Adrenal gland (tissue), 12 donors: Measurements from ENCODE around the gene SERPINB8. TPM values are rescaled to one million over a fixed set of nuclear protein-coding genes. Genes with fewer than 3 reads are reported as not detected.
A peak's percentile ranks its signal among the peaks of the same experiment; 100 is the strongest.

ENCODE experiments used
- DNase-seq, 7 donors: peaks; one replicate each; pipeline ENCODE4 v3.0.0-alpha.2; 2019 to 2020
- H3K27ac ChIP-seq, 5 donors: fragments of 200-600 bp; sonication (generic) in 4 of 5; 1 replicate in 3 of 5; 2 replicates in 2 of 5; pipeline versions ENCODE4 v1.5.1 to v1.8.0; 2016 to 2020; ENCODE audit warnings: mild to moderate bottlenecking in 1 of 5
- H3K27me3 ChIP-seq: fragments of 200-600 bp; 2 replicates; pipeline ENCODE4 v1.8.0; 2021
- H3K36me3 ChIP-seq, 2 donors: fragments of 200-600 bp; replicated peaks in 1 of 2; 1 replicate in 1 of 2; 2 replicates in 1 of 2; pipeline versions ENCODE4 v1.5.1 to v1.8.0; 2018 to 2022
- H3K4me1 ChIP-seq, 2 donors: fragments of 200-600 bp; replicated peaks in 1 of 2; 1 replicate in 1 of 2; 2 replicates in 1 of 2; pipeline versions ENCODE4 v1.5.1 to v1.8.0; 2018 to 2021
- H3K4me3 ChIP-seq, 4 donors: fragments of 200-600 bp; sonication (generic) in 3 of 4; one replicate each; pipeline ENCODE4 v1.5.1; 2016 to 2018
- H3K9me3 ChIP-seq, 3 donors: fragments of 200-600 bp; sonication (generic) in 1 of 3; replicated peaks in 1 of 3; 1 replicate in 2 of 3; 2 replicates in 1 of 3; pipeline versions ENCODE4 v1.5.1 to v1.8.0; 2016 to 2021
- CTCF ChIP-seq, 6 experiments: fragments of 450-650 bp in 4 of 6; fragments of 200-600 bp in 2 of 6; sonication (generic) in 1 of 6; IDR thresholded peaks; 1 replicate in 5 of 6; 2 replicates in 1 of 6; pipeline versions ENCODE4 v1.5.1 to v1.8.0; 2016 to 2021; ENCODE audit warnings: antibody characterized with exemption in 6 of 6, mild to moderate bottlenecking in 2 of 6, moderate library complexity in 1 of 6
- POLR2A ChIP-seq, 2 donors: fragments of 450-650 bp; IDR thresholded peaks; one replicate each; pipeline ENCODE4 v1.6.1; 2017; ENCODE audit warnings: antibody characterized with exemption in 2 of 2, mild to moderate bottlenecking in 2 of 2, moderate library complexity in 1 of 2
- WGBS, 4 donors: extraction: QIAGEN DNeasy Blood & Tissue Kit in 2 of 4; methylation state at CpG; one replicate each; pipeline versions ENCODE4 v1.1.5 to v1.1.7; 2013 to 2017; 5-methylcytosine and 5-hydroxymethylcytosine counted together
- intact Hi-C, 2 donors: fragments of 100-400 bp; cut with DNase I; formaldehyde crosslinking; loops; one replicate each; pipeline versions ENCODE4 v1.14.1 to v1.15.0; 2022 to 2023
- polyA plus RNA-seq, 3 donors: library from polyadenylated mRNA; stranded (reverse); fragments of 200-250 nt in 2 of 3; fragments of 350-450 nt in 1 of 3; fragmentation: Illumina TruSeq in 1 of 3; extraction: RNeasy Lipid Tissue Mini Kit (QIAGEN cat#74804) in 1 of 3; gene quantifications; one replicate each; pipeline ENCODE4 v1.2.3, GENCODE V29; 2013 to 2014
- total RNA-seq, 9 donors: library from RNA; depleted of rRNA in 4 of 9; stranded (reverse); fragments of >200 nt in 4 of 9; fragments of 120-200 nt in 1 of 9; fragmentation: NEBNext Ultra II Directional in 1 of 9; extraction: Animal tissue kit (Norgen Biotek cat#: 25700) in 1 of 9; gene quantifications; one replicate each; pipeline versions ENCODE4 v1.1.0 to v1.2.4, GENCODE V29; 2013 to 2023
- donor health status: healthy with polysubstance abuse.
- donor health status: Bipolar disorder and iron deficiency.
- donor health status: DM: yes; HTN: yes; CAD: no.
- donor health status: DM: no; HTN: no; CAD: no.
- donor health status: DM: no; HTN: no; CAD: no.
- donor health status: DM: yes; HTN: yes; CAD: no.

The SERPINB8 gene
- total and polyA plus RNA-seq, 12 donors = 3.7 to 31.6 (median 10.7) TPM

DNA sequence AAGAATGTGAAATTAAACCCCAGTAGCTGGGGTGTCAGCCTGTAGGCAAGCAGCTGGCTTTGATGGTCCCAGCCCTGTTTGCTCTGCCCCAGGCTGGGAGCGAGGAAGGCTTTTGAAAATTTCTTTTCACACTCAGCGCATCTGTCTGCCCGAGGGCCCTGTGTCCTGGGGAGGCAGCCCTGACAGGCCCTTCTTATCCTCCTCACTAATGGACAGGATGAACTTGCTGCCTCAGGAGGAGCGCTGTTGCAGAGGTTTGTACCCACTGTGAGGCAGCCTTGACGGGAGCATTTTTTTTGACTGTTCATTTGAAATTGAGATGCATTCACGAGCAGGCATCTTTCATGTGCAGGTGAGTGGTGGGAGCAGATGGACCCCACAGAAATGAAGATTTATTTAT is 62.4 kb downstream of the SERPINB8 start:
- WGBS, 4 donors = 69 to 80% (median 77%) methylated on average over 5 to 6 of the region's 6 CpGs
- H3K9me3 ChIP-seq = no peaks in the 10 kb centered on the region
- H3K27ac ChIP-seq = no peak overlapping the region

DNA sequence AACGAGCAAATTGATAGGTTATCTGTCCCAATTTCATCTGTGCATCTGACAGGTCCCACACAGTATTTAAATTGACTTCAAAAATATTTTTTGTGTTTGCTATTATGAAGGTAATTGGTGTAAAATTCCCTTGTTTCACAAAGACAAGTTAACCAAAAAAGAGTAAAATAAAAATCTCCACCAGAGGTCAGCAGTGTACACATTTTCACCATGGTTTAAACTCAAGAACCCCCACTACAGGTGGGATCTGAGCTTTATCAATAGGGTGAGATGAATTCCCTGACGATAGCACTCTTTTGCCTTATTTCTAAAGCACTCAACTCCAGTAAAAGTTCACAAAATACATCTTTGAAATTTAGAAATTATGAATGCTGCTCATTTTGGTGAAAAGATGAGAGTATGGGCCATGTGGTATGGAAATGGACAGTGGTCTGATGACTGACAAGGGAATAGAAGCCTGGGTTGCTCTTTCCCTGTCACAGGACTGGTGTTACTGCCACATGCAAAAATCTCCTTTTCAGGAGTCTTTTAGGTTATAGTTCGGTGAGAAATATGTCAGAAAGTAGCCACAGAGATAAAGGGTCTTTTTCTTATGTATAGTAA is 68.0 kb downstream of the SERPINB8 start:
- TF ChIP-seq POLR2A (IDR thresholded peaks at IDR 0.05) (no peak), CTCF (IDR thresholded peaks at IDR 0.05) (peak in 5 of 6 experiments; percentile 30 to 61 (median 52))
- WGBS, 4 donors = 14 to 23% (median 20%) methylated on average over 3 of the region's 3 CpGs
- Histone ChIP-seq H3K27me3 (no peaks in the 10 kb centered on the region), H3K4me3 (no peak overlapping the region), H3K4me1 (no peaks in the 10 kb centered on the region), H3K9me3 (no peaks in the 10 kb centered on the region), H3K36me3 (no peaks in the 10 kb centered on the region), H3K27ac (no peak overlapping the region)
- DNase-seq = no peak
- intact Hi-C loops = loop anchor here in 1 of 2 donors (10.0 kb wide), 1 partner anchor 367 kb away; no protein-coding TSS in a partner anchor

More for the DNA sequence above, 62.4 kb downstream of the SERPINB8 start:
- TF ChIP-seq POLR2A (IDR thresholded peaks at IDR 0.05) = no peak
- TF ChIP-seq CTCF (IDR thresholded peaks at IDR 0.05) = no peak
- Histone ChIP-seq H3K36me3 (no peaks in the 10 kb centered on the region), H3K4me3 (no peak overlapping the region), H3K27me3 (no peaks in the 10 kb centered on the region), H3K4me1 (no peaks in the 10 kb centered on the region)
- intact Hi-C loops = loop anchor here in 1 of 2 donors (10.0 kb wide), 1 partner anchor 372 kb away; no protein-coding TSS in a partner anchor
- DNase-seq = no peak

Other genes with a start within 250 kb of the SERPINB8 start
- under 1 TPM in 1 of 9 donors, not detected in 8; 0.11 TPM for gene SERPINB7, start 194.7 kb upstream of the SERPINB8 start, total RNA-seq
- not detected for gene SERPINB7, start 194.7 kb upstream of the SERPINB8 start, polyA plus RNA-seq
- gene SERPINB2, start 82.4 kb upstream of the SERPINB8 start, total RNA-seq = under 1 TPM in 3 of 9 donors, not detected in 6; 0.17 to 0.37 (median 0.28) TPM
- 1 to 10 TPM in 1 of 3 donors, not detected in 2; 1.3 TPM for gene SERPINB2, start 82.4 kb upstream of the SERPINB8 start, polyA plus RNA-seq
- under 1 TPM in 1 of 9 donors, not detected in 8; 0.06 TPM for gene SERPINB10, start 62.1 kb upstream of the SERPINB8 start, total RNA-seq
- gene SERPINB10, start 62.1 kb upstream of the SERPINB8 start, polyA plus RNA-seq = not detected
- gene HMSD, start 20.8 kb upstream of the SERPINB8 start, total RNA-seq = under 1 TPM in 1 of 9 donors, not detected in 8; 0.57 TPM
- gene HMSD, start 20.8 kb upstream of the SERPINB8 start, polyA plus RNA-seq = under 1 TPM in 2 of 3 donors, not detected in 1; 0.13 to 0.16 TPM
- under 1 TPM in 1 of 9 donors, not detected in 8; 0.33 TPM for gene LINC00305, start 179.0 kb downstream of the SERPINB8 start, total RNA-seq
- gene LINC00305, start 179.0 kb downstream of the SERPINB8 start, polyA plus RNA-seq = not detected